Fibroblast of villous mesenchyme (primary cell): ENCODE results near the gene SUPV3L1. TPM values are rescaled to one million over a fixed set of nuclear protein-coding genes. Genes with fewer than 3 reads are reported as not detected.

Experiments used
- DNase-seq: peaks from one replicate; pipeline ENCODE4 v3.0.0-alpha.2; 2010; ENCODE audit warnings: low read depth
- H3K4me3 ChIP-seq: 2 replicates; pipeline ENCODE4 v1.5.1; 2011; ENCODE audit warnings: low read depth, mild to moderate bottlenecking, low read length
- total RNA-seq: library from RNA; depleted of rRNA; stranded (reverse); fragments of >200 nt; gene quantifications from 2 replicates; pipeline ENCODE4 v1.2.3, GENCODE V29; 2012
- TF ChIP-seq, protein P1 (sequence below): IDR thresholded peaks from 2 replicates; pipeline ENCODE4 v1.5.1; 2012; ENCODE audit warnings: low read depth, mild to moderate bottlenecking, low read length; ENCODE audit not compliant: insufficient read depth

The SUPV3L1 gene
- total RNA-seq, 1 donor: 28.5 TPM

DNA sequence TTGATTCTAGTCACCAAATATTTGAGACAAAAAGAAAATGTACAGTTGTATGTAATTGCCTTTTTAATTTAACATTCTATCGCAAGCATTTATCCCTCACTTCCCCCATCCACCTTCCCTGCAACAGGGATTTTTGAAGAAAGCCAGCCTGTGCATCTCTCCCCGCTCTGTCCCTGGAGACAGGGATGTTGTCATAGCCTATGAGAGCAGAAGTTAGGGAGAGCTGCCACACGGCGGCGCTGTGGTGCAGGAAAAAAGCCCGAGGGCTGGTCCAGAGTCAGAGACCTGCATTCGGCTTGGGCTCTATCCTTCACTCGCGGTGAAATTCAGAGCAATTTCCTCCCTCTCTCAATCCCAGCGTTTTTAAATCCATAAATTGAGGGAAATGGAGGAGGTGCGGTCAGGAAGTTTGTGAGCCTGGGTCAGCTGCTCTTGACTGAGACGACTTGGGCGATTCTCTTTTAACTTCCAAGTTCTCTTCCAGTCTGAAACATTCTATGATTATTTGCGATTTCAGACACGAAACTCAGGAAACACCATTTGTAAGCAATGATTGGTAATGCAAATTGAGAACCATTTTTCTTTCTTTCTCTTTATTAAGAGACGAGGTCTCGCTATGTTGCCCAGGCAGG is 57.6 kb downstream of the SUPV3L1 start:
- DNase-seq: peak; percentile 77
- TF ChIP-seq, protein P1, sequence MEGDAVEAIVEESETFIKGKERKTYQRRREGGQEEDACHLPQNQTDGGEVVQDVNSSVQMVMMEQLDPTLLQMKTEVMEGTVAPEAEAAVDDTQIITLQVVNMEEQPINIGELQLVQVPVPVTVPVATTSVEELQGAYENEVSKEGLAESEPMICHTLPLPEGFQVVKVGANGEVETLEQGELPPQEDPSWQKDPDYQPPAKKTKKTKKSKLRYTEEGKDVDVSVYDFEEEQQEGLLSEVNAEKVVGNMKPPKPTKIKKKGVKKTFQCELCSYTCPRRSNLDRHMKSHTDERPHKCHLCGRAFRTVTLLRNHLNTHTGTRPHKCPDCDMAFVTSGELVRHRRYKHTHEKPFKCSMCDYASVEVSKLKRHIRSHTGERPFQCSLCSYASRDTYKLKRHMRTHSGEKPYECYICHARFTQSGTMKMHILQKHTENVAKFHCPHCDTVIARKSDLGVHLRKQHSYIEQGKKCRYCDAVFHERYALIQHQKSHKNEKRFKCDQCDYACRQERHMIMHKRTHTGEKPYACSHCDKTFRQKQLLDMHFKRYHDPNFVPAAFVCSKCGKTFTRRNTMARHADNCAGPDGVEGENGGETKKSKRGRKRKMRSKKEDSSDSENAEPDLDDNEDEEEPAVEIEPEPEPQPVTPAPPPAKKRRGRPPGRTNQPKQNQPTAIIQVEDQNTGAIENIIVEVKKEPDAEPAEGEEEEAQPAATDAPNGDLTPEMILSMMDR: peak; percentile 97
- no peak overlapping the region for H3K4me3 ChIP-seq

DNA sequence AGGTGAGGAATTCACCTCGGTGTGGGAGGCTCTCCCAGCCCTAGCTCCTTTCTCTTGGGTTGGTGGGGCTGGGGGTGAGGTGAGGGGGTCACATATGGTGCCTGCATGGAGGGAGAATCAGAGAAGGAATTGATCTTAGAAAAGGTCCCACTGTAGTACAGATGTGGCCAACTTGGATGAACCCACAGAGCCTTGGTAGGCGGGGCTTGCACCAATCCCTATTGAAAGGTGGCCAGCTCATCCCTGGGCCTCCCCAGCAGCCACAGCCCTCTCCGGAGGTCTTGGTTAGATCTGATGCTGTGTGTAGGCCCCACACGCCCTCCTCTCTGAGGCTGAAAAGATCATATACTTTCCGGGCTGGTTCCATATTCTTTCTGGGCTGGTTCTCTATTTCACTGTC is 59.1 kb downstream of the SUPV3L1 start:
- TF ChIP-seq, protein P1: no peak
- DNase-seq: no peak
- no peak overlapping the region for H3K4me3 ChIP-seq

DNA sequence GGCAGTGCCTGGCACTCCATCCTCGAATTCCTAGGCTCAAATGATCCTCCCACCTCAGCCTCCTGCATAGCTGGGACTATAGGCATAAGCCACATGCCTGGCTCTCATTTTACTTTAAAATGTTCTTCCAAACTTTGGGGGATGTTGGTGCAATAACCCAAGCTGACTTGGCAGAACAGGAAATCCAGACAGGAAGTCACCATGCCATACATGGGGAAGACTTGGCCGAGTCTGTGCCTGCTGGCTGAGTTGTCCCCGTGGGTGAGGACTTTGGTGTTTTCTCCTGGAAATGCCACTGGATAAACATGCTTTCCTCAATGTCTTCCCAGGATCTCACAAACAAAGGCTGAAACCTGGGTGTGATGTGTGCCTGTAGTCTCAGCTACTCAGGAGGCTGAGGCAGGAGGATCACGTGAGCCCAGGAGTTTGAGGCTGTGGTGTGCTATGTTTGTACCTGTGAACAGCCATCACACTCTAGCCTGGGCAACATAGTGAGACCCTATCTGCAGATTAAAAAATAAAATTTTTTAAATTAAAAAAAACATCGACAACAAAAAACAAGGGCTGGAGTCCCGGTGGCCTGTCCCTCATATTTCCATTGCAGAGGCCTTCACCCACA is 59.9 kb downstream of the SUPV3L1 start:
- H3K4me3 ChIP-seq: no peak overlapping the region
- DNase-seq: no peak
- TF ChIP-seq, protein P1: no peak

DNA sequence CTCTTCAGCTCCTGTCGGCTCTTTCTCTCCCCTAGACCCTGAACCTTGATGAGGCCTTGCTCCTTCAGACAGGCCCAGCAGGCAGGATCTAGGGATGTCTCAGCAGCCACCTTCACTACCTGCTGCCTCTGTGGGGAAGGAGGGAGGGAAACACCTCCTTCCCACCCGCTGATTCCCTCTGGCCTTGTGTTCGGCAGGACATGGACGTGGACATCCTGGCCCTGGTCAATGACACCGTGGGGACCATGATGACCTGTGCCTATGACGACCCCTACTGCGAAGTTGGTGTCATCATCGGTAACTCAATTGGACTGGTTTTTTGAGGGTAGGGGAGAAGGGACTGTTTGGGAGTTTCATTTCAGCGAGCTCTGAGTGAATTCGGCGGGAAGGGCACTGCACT is 60.4 kb downstream of the SUPV3L1 start:
- DNase-seq: no peak
- TF ChIP-seq, protein P1: no peak

DNA sequence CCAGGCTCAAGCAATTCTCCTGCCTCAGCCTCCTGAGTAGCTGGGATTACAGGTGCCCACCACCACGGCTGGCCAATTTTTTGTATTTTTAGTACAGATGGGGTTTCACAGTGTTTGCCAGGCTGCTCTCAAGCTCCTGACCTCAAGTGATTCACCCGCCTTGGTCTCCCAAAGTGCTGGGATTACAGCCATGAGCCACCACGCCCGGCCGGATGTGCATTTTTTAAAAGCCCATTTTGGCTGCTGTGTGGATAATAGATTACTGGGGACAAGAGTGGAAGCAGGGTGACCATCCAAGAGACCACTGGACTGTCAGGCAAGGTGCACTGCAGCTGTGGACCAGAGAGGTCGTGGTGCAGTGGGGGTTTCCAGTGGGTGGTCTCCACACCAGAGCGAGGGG is 61.5 kb downstream of the SUPV3L1 start:
- no peak overlapping the region for H3K4me3 ChIP-seq
- TF ChIP-seq, protein P1: no peak
- peak; percentile 40 for DNase-seq

More for the DNA sequence above, 60.4 kb downstream of the SUPV3L1 start:
- H3K4me3 ChIP-seq: no peak overlapping the region

DNA sequence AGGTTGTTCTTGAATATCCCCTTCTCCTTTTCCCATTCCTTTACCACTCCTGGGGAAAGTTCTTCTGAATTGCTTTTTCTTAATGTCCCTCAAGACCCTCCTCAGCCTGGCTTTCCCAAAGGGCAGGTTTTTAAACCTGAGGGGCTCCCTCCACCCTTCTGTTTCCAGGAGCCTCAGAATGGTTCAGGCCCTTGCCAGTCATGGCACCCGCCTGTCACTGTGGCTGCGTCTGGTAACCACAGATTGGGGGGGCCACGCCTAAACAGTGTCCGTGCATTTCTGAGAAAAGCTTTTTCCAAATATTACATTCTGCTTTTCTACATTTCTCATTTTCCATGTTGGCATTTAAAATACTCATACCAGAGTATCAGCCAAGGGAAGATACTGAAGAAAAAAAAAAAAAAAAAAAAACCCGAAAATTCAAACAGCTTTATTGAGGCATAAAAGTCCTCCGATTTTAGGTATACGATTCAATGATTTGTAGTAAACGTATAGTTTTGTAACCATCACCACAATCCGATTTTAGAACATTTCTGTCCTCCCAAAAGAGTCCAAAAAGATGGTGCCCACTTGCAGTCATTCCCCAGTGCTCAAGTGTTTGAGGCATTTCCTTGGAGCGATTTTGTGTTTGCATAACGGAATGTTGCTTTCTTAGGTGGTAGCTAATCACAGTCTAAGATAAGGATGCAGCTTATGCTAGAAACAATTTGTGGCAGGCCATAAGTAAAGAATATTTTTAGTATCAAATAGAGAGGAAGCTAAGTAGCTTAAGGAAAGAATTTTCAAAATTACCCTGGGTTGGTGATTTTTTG is 62.2 kb downstream of the SUPV3L1 start:
- DNase-seq: no peak
- TF ChIP-seq, protein P1: no peak
- H3K4me3 ChIP-seq: no peak overlapping the region
